Keratinocyte (primary cell): ENCODE measurements around the gene HESX1. TPM values are rescaled to one million over a fixed set of nuclear protein-coding genes. Genes with fewer than 3 reads are reported as not detected.

Experiments
- DNase-seq: peaks from one replicate; pipeline ENCODE4 v3.0.0-alpha.2; 2011; ENCODE audit warnings: low read depth, missing footprints, low spot score
- FAIRE-seq: peaks from 2 replicates; lab custom pipeline; 2011; peaks lifted over from hg19 to GRCh38; lab: Jason Lieb, UNC
- H2AFZ ChIP-seq: 2 replicates; pipeline ENCODE4 v1.6.0; 2012; ENCODE audit warnings: low read length, control low read depth, inconsistent platforms; ENCODE audit not compliant: control insufficient read depth
- H3K27ac ChIP-seq: 2 replicates; pipeline ENCODE4 v1.5.1; 2011; ENCODE audit warnings: low read length; ENCODE audit not compliant: control insufficient read depth, insufficient read depth
- H3K27me3 ChIP-seq: 3 replicates; pipeline ENCODE4 v1.6.0; 2011; ENCODE audit warnings: low read length; ENCODE audit not compliant: control insufficient read depth, insufficient read depth; ENCODE audit errors: extremely low read depth
- H3K36me3 ChIP-seq, 2 experiments: 2 replicates in 1 of 2; 3 replicates in 1 of 2; pipeline ENCODE4 v1.5.1; 2011; ENCODE audit warnings: low read length in 2 of 2, mild to moderate bottlenecking in 1 of 2; ENCODE audit not compliant: control insufficient read depth in 2 of 2, insufficient read depth in 2 of 2; ENCODE audit errors: extremely low read depth in 1 of 2
- H3K4me1 ChIP-seq: 3 replicates; pipeline ENCODE4 v1.5.1; 2011; ENCODE audit warnings: low read length; ENCODE audit not compliant: control insufficient read depth, insufficient read depth; ENCODE audit errors: extremely low read depth
- H3K4me2 ChIP-seq: 3 replicates; pipeline ENCODE4 v1.6.0; 2011; ENCODE audit warnings: low read depth, low read length; ENCODE audit not compliant: control insufficient read depth, insufficient read depth; ENCODE audit errors: extremely low read depth
- H3K4me3 ChIP-seq, 3 experiments: fragments of 200-600 bp in 1 of 3; sonication (generic) in 1 of 3; 2 replicates in 2 of 3; 3 replicates in 1 of 3; pipeline ENCODE4 v1.5.1; 2011 to 2016; ENCODE audit warnings: low read length in 3 of 3, mild to moderate bottlenecking in 3 of 3, control low read depth in 2 of 3, inconsistent platforms in 1 of 3, low read depth in 1 of 3, mixed read lengths in 1 of 3, mixed run types in 1 of 3, moderate library complexity in 1 of 3; ENCODE audit not compliant: control insufficient read depth in 2 of 3, insufficient read depth in 2 of 3; ENCODE audit errors: extremely low read depth in 1 of 3
- H3K79me2 ChIP-seq: 2 replicates; pipeline ENCODE4 v1.6.0; 2012; ENCODE audit warnings: low read length; ENCODE audit not compliant: control insufficient read depth, insufficient read depth
- H3K9ac ChIP-seq: 3 replicates; pipeline ENCODE4 v1.6.0; 2011; ENCODE audit warnings: low read length; ENCODE audit not compliant: control insufficient read depth, insufficient read depth; ENCODE audit errors: extremely low read depth
- H3K9me1 ChIP-seq: 3 replicates; pipeline ENCODE4 v1.6.0; 2011; ENCODE audit warnings: low read length; ENCODE audit not compliant: control insufficient read depth, insufficient read depth; ENCODE audit errors: extremely low read depth
- H3K9me3 ChIP-seq: 2 replicates; pipeline ENCODE4 v1.5.1; 2012; ENCODE audit warnings: low read depth, low read length; ENCODE audit not compliant: control insufficient read depth
- H4K20me1 ChIP-seq: 3 replicates; pipeline ENCODE4 v1.6.0; 2011; ENCODE audit warnings: low read length; ENCODE audit not compliant: control insufficient read depth, insufficient read depth; ENCODE audit errors: extremely low read depth
- EZH2 ChIP-seq: IDR thresholded peaks from one replicate; pipeline ENCODE4 v1.6.1; 2012; ENCODE audit warnings: inconsistent platforms, mild to moderate bottlenecking, low read length, moderate library complexity
- dilution Hi-C: fragments of 300-500 bp; cut with MboI; formaldehyde crosslinking; loops from one replicate; pipeline ENCODE4 v1.7.0; 2020; ENCODE audit warnings: low sequenced_read_pairs; ENCODE audit not compliant: extremely low pct_ligation_motif_present
- polyA plus RNA-seq, 5 experiments: library from polyadenylated mRNA; depleted of rRNA in 3 of 5; stranded (reverse) in 3 of 5; stranded (forward) in 1 of 5; unstranded in 1 of 5; fragments of >200 nt; gene quantifications; 1 replicate in 1 of 5; 2 replicates in 3 of 5; 3 replicates in 1 of 5; pipeline versions ENCODE4 v1.2.1 to v1.2.3, GENCODE V29; 2011 to 2012; ENCODE audit warnings: missing spikeins in 2 of 5, low read depth in 1 of 5, low replicate concordance in 1 of 5
- TF ChIP-seq, protein P1 (sequence below), 3 experiments: IDR thresholded peaks in 1 of 3; conservative IDR thresholded peaks in 1 of 3; optimal IDR thresholded peaks in 1 of 3; 2 replicates in 2 of 3; 3 replicates in 1 of 3; pipeline versions ENCODE3 to v1.5.1; 2011; ENCODE audit warnings: low read length in 3 of 3, mild to moderate bottlenecking in 3 of 3, moderate library complexity in 2 of 3, control low read depth in 1 of 3, inconsistent platforms in 1 of 3; ENCODE audit not compliant: insufficient read depth in 2 of 3; ENCODE audit errors: extremely low read depth in 1 of 3

The HESX1 gene
- polyA plus RNA-seq, 1 donor (not counting 4 experiments of a cell fraction or from before 2014, with no cell fraction given) = 0.29 TPM

GRCh38 chr3:57227204-57227929, 27.6 kb upstream of the HESX1 start, which contains the start of gene APPL1:
Gene APPL1 (plus strand): TSS chr3:57227729. CDS start chr3:57227884, 155 bp downstream.
- peak within 1 kb of the TSS; percentile 67 to 94 (median 88) for H3K4me3 ChIP-seq
- no peaks in the 10 kb centered on the region for H3K9me3 ChIP-seq
- H3K79me2 ChIP-seq = peaks cover 22% of the 10 kb centered on the region
- DNase-seq (no peak), FAIRE-seq (no peak)
- H3K9me1 ChIP-seq = no peaks in the 10 kb centered on the region
- peak within 1 kb of the TSS; percentile 82 for H3K4me2 ChIP-seq
- no peaks in the 10 kb centered on the region for H4K20me1 ChIP-seq
- dilution Hi-C loops = no loop called here
- TF ChIP-seq, protein P1, sequence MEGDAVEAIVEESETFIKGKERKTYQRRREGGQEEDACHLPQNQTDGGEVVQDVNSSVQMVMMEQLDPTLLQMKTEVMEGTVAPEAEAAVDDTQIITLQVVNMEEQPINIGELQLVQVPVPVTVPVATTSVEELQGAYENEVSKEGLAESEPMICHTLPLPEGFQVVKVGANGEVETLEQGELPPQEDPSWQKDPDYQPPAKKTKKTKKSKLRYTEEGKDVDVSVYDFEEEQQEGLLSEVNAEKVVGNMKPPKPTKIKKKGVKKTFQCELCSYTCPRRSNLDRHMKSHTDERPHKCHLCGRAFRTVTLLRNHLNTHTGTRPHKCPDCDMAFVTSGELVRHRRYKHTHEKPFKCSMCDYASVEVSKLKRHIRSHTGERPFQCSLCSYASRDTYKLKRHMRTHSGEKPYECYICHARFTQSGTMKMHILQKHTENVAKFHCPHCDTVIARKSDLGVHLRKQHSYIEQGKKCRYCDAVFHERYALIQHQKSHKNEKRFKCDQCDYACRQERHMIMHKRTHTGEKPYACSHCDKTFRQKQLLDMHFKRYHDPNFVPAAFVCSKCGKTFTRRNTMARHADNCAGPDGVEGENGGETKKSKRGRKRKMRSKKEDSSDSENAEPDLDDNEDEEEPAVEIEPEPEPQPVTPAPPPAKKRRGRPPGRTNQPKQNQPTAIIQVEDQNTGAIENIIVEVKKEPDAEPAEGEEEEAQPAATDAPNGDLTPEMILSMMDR (optimal IDR thresholded peaks at IDR 0.05 in 1 of 3, IDR thresholded peaks at IDR 0.05 in 1 of 3, conservative IDR thresholded peaks at IDR 0.05 in 1 of 3; ENCODE audit: extremely low read depth in 1 of 3, insufficient read depth in 2 of 3, low read length in 3 of 3) = no peak
- no peak for TF ChIP-seq EZH2
- peak within 1 kb of the TSS; percentile 93 for H2AFZ ChIP-seq
- peak within 1 kb of the TSS; percentile 87 for H3K9ac ChIP-seq
- H3K27me3 ChIP-seq = no peaks in the 10 kb centered on the region
- peak within 1 kb of the TSS; percentile 76 for H3K27ac ChIP-seq
- peaks cover 28% of the 10 kb centered on the region for H3K4me1 ChIP-seq
- H3K36me3 ChIP-seq = no peaks in the 10 kb centered on the region

- FAIRE-seq = no peak
- no peak overlapping the region for H3K4me3 ChIP-seq
- no peak for DNase-seq
- H3K36me3 ChIP-seq = no peaks in the 10 kb centered on the region
- H3K27me3 ChIP-seq = no peaks in the 10 kb centered on the region
- H3K79me2 ChIP-seq = peaks cover 12% of the 10 kb centered on the region
- no peak overlapping the region for H3K4me2 ChIP-seq
- dilution Hi-C loops = no loop called here
- no peaks in the 10 kb centered on the region for H3K9me3 ChIP-seq
- H3K27ac ChIP-seq = no peak overlapping the region
- H3K9ac ChIP-seq = no peak overlapping the region
- H3K9me1 ChIP-seq = no peaks in the 10 kb centered on the region
- no peaks in the 10 kb centered on the region for H4K20me1 ChIP-seq
- TF ChIP-seq, protein P1 (optimal IDR thresholded peaks at IDR 0.05 in 1 of 3, IDR thresholded peaks at IDR 0.05 in 1 of 3, conservative IDR thresholded peaks at IDR 0.05 in 1 of 3; ENCODE audit: extremely low read depth in 1 of 3, insufficient read depth in 2 of 3, low read length in 3 of 3) = no peak
- no peak for TF ChIP-seq EZH2
- H2AFZ ChIP-seq = no peak overlapping the region
- peaks cover 28% of the 10 kb centered on the region for H3K4me1 ChIP-seq
These were observed 26.4 kb upstream of the HESX1 start for GRCh38 chr3:57226176-57226575.
